Neural progenitor cell (in vitro differentiated cells): ENCODE results near the gene TMX1.

Experiments used
- EZH2 ChIP-seq: fragments of 200-600 bp; sonication (generic); IDR thresholded peaks from 2 replicates; pipeline ENCODE4 v1.6.1; 2017; ENCODE audit warnings: antibody characterized with exemption, mild to moderate bottlenecking, moderate library complexity
- EZH2phosphoT487 ChIP-seq: fragments of 200-600 bp; sonication (generic); IDR thresholded peaks from 2 replicates; pipeline ENCODE4 v1.6.1; 2017; ENCODE audit warnings: antibody characterized with exemption
- TF ChIP-seq, protein P1 (sequence below): fragments of 200-600 bp; sonication (generic); IDR thresholded peaks from 2 replicates; pipeline ENCODE4 v1.5.1; 2017; ENCODE audit warnings: antibody characterized with exemption, mild to moderate bottlenecking

DNA sequence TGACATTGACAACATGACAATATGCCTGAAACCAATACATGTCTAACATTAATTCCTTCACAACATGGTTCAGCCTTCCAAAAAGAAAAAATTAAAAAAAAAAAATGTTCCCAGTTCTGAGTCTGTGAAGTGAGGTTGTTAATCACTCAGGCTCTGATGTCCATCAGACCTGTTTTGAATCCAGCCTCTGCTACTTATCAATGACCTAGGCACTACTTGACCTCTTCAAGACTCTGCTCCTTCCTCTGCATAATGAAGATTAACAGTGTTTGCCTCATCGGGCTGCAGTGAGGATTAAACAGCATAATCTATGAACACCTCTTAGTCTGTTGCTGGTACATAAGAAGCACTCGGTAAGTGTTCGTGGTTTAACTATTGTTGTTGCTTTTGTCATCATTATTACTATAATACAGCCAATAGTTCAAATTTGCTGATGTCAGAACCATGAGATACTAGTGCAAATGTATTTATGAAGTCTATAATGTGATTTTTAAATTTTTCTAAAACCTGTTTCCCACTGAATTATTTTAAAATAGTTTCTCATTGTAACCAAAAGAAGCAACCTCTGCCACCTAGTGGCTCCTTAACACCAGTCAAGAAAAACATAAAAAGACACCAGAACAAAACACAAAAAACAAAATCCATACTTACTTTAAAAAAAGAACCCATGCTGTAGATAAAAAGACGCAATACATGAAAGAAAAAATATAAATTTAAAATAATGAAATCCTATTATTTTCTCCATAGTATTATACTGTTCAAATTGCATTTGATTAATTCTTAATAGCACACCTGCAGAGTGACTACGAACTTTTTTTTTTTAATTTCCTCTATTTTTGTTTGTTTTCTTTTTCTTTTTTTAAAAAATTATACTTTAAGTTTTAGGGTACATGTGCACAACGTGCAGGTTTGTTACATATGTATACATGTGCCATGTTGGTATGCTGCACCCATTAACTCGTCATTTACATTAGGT, 20.3 kb upstream of the TMX1 start:
- no peak for TF ChIP-seq EZH2
- TF ChIP-seq, protein P1, sequence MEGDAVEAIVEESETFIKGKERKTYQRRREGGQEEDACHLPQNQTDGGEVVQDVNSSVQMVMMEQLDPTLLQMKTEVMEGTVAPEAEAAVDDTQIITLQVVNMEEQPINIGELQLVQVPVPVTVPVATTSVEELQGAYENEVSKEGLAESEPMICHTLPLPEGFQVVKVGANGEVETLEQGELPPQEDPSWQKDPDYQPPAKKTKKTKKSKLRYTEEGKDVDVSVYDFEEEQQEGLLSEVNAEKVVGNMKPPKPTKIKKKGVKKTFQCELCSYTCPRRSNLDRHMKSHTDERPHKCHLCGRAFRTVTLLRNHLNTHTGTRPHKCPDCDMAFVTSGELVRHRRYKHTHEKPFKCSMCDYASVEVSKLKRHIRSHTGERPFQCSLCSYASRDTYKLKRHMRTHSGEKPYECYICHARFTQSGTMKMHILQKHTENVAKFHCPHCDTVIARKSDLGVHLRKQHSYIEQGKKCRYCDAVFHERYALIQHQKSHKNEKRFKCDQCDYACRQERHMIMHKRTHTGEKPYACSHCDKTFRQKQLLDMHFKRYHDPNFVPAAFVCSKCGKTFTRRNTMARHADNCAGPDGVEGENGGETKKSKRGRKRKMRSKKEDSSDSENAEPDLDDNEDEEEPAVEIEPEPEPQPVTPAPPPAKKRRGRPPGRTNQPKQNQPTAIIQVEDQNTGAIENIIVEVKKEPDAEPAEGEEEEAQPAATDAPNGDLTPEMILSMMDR, result peak; percentile 80
- no peak for TF ChIP-seq EZH2phosphoT487
